ENCODE results near the gene PRRG1.
"Not testable (repeated sequence)": the region's sequence is repeated elsewhere in the genome, so short reads cannot be mapped to it uniquely, and the experiment has no call there.

Gene PRRG1

GRCh38 chrX:37349221-37350033 lies at the start of gene PRRG1:
Gene PRRG1 (plus strand): TSS chrX:37349364. CDS start chrX:37406250, 56,886 bp downstream.
- DNase-seq = peak; percentile 79 to 85

GRCh38 chrX:37302569-37302968 lies 46.6 kb upstream of the PRRG1 start:
- peak in 1 of 2 experiments; percentile 6 for DNase-seq

- DNase-seq = not testable (repeated sequence)
Observed at GRCh38 chrX:37305238-37305637, 43.9 kb upstream of the PRRG1 start.

GRCh38 chrX:37314531-37314930 lies 34.6 kb upstream of the PRRG1 start:
- DNase-seq = no peak

GRCh38 chrX:37315511-37316248 lies 33.5 kb upstream of the PRRG1 start:
- no peak for DNase-seq

GRCh38 chrX:37320541-37321203 lies 28.5 kb upstream of the PRRG1 start:
- DNase-seq = no peak

GRCh38 chrX:37330642-37331041 lies 18.5 kb upstream of the PRRG1 start:
- no peak for DNase-seq

GRCh38 chrX:37331546-37331945 lies 17.6 kb upstream of the PRRG1 start:
- DNase-seq = no peak

- DNase-seq = no peak
Observed at GRCh38 chrX:37332055-37332454, 17.1 kb upstream of the PRRG1 start.

- no peak for DNase-seq
Observed at GRCh38 chrX:37332987-37333658, 16.0 kb upstream of the PRRG1 start.

- DNase-seq = no peak
Observed at GRCh38 chrX:37347420-37347819, 1.7 kb upstream of the PRRG1 start.

GRCh38 chrX:37348231-37348970 lies 763 bp upstream of the PRRG1 start:
- no peak for DNase-seq

GRCh38 chrX:37348971-37349220 lies 268 bp upstream of the PRRG1 start:
- no peak for DNase-seq

- DNase-seq = no peak
Observed at GRCh38 chrX:37350034-37350365, 836 bp downstream of the PRRG1 start.

- no peak for DNase-seq
Observed at GRCh38 chrX:37353646-37354045, 4.5 kb downstream of the PRRG1 start.

- no peak for DNase-seq
Observed at GRCh38 chrX:37357436-37357835, 8.3 kb downstream of the PRRG1 start.

GRCh38 chrX:37361596-37361995 lies 12.4 kb downstream of the PRRG1 start:
- no peak for DNase-seq

- DNase-seq = no peak
Observed at GRCh38 chrX:37364666-37365065, 15.5 kb downstream of the PRRG1 start.

GRCh38 chrX:37367946-37368345 lies 18.8 kb downstream of the PRRG1 start:
- DNase-seq = no peak

GRCh38 chrX:37370499-37371141 lies 21.5 kb downstream of the PRRG1 start:
- no peak for DNase-seq

- no peak for DNase-seq
Observed at GRCh38 chrX:37371578-37371991, 22.4 kb downstream of the PRRG1 start.

- DNase-seq = no peak
Observed at GRCh38 chrX:37378404-37378803, 29.2 kb downstream of the PRRG1 start.
